OCI-M1 (cell line): ENCODE measurements around the gene ZBED4.
A peak's percentile ranks its signal among the peaks of the same experiment; 100 is the strongest.
"Not testable (repeated sequence)": the region's sequence is repeated elsewhere in the genome, so short reads cannot be mapped to it uniquely, and the experiment has no call there.

ENCODE experiments used
- DNase-seq: peaks from one replicate; lab custom pipeline; 2025; lab: John Stamatoyannopoulos, UW

ZBED4 gene, protein sequence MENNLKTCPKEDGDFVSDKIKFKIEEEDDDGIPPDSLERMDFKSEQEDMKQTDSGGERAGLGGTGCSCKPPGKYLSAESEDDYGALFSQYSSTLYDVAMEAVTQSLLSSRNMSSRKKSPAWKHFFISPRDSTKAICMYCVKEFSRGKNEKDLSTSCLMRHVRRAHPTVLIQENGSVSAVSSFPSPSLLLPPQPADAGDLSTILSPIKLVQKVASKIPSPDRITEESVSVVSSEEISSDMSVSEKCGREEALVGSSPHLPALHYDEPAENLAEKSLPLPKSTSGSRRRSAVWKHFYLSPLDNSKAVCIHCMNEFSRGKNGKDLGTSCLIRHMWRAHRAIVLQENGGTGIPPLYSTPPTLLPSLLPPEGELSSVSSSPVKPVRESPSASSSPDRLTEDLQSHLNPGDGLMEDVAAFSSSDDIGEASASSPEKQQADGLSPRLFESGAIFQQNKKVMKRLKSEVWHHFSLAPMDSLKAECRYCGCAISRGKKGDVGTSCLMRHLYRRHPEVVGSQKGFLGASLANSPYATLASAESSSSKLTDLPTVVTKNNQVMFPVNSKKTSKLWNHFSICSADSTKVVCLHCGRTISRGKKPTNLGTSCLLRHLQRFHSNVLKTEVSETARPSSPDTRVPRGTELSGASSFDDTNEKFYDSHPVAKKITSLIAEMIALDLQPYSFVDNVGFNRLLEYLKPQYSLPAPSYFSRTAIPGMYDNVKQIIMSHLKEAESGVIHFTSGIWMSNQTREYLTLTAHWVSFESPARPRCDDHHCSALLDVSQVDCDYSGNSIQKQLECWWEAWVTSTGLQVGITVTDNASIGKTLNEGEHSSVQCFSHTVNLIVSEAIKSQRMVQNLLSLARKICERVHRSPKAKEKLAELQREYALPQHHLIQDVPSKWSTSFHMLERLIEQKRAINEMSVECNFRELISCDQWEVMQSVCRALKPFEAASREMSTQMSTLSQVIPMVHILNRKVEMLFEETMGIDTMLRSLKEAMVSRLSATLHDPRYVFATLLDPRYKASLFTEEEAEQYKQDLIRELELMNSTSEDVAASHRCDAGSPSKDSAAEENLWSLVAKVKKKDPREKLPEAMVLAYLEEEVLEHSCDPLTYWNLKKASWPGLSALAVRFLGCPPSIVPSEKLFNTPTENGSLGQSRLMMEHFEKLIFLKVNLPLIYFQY

DNA sequence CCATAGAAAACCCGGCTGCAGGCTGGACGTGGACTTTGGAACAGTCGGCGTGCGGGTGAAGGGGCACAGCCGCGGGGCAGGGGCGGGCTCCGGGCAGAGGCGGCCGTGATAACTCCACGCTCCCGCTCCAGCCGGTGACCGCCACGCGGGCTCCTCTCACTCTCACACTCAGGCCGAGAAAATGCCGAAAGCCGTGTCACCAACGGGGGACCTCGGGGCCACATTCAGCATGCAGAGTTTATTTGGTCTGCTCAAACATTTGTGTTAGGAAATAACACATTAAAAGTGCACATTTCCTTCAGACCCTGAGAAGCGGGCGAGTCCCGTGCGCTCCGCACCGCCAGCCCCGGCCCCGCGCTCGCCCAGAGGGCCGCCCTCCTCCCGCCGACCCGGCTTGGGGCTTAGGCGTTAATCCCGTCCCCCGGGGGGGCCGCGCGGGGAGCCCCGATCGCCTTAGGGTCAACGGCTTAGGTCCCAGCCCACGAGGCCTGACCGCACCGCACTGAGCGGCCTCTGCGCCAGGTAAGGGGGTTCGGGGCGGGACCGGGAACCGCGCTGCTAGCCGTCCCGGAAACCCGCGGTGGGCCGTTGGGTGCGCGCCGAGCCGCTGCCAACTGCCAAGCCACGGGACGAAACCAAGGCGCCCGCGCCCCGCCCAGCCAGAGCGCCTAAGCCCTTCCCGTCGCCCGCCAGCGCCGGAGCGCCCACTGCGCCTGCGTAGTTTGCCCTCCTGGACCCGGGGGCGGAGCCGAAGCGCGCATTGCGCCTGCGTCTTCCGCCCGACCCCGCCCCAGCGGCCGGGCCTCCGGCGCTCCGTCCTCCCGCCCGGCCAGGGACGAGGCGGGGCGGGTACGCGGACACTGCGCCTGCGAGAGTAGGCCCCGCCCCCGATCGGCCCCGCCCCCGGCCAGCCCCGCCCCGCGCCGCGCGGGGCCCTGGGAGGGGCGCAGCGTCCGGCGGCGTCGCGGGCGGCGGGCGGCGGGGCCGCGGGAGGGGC is at the start of gene ZBED4:
TSS of gene ZBED4 (plus strand) at position 947 of the 997 bp plus-strand sequence. CDS start 29,819 bp downstream, outside the sequence.
- DNase-seq, result peak; percentile 98

DNA sequence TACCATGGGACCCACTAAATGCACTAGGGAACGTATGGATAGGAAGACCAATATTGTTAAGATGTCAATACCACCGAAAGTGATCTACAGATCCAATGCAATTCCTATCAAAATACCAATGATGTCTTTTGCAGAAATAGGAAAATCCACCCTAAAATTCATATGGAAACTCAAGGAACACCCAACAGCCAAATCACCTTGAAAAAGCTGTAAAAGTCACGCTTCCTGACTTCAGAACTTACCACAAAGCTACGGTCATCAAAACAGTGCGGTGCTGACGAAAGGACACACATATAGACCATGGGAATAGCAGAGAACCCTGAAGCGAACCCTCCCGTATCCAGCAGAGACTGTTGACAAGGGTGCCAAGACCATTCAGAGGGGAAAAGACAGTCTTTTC is 46.5 kb upstream of the ZBED4 start:
- DNase-seq, result no peak

DNA sequence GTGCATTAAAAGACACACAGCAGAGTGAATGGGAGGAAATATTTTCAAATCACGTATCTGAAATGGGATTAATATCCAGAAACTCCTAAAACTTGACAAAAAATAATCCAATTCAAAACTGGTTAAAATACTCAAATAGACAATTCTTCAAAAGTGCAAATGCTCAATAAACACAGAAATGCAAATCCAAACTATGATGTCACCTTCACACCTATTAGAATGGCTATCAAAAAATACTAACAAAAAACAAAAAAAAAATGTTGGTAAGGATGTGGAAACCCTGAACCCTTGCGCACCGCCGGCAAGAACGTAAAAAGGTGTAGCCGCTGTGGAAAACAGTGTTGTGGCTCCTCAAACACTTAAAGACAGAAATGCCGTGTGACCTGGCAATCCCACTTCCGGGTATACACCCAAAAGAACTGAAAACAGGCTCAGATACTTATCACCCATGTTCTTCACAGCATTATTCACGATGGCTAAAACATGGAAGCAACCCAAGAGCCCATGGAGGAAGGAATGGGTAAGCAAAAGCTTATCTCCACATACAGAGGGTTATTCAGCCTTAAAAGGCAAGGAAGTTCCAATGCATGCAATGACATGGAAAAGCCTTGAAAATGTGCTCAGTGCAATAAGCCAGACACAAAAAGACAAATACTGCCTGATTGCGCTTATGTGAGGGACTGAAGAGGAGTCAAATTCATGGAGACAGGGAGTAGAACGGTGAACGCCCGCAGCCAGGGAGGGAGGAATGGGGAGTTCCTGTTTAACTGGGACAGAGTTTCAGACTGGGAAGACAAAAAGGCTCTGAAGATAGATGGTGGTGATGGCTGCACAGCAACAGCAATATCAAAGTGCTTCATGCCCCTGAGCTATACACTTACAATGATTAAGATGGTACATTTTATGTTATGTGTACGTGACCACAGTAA is 45.6 kb upstream of the ZBED4 start:
- DNase-seq, result peak; percentile 91

DNA sequence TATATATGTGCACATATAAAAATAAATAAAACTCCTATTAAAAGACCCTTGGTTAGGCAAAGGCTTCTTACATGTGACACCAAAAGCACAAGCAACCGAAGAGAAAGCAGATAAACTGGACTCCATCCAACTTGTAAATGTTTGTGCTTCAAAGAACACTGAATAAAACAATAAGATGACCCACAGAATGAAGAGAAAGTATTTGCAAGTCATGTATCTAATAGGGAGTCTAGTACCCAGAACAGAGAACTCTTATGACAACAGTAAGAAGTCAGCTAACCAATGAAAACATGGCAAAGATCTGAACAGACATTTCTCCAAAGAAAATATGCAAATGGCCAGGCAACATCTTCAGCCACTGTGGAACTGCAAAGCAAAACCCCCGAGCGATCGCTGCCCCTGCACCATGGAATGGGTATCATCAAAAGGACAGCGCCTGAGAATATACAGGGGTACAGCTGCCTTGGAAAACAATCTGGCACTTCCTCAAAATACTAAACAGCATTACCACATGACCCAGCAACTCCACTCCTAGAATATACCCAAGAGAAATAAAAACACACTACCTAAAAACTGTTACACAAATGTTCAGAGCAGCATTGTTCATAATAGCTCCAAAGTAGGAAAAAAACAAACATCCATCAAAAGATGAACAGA is 43.2 kb upstream of the ZBED4 start:
- DNase-seq, result peak; percentile 4

DNA sequence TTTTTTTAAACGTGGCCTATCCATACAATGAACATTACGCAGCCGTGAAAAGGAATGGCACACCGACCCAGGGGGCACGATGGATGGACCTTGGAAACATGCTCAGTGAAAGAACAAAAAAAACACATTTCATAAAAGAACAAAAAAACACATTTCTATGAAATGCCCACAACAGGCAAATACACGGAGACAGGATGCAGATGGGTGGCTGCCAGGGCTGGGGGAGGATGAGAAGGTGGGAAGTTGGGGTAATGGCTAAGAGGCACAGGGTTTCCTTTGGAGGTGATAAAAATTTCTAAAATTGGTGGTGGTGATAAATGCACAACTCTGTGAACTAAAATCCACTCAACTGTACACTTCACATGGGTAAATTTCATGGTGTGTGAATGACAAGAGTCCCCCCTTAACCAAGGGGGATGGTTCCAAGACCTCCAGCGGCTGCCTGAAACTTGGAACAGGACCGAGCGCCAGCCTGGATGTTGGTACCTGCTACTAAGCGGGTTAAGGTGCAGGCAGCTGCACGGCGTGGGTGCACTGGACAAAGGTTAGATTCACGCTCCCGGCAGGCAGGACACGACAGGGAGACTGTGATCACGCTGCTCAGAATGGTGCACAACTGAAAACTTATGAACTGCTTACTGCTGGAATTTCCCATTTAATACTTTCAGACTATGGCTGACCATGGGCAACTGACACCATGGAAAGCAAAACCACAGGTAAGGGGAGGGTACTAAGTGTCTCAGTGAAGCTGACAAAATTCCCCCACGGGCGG is 42.4 kb upstream of the ZBED4 start:
- no peak for DNase-seq

DNA sequence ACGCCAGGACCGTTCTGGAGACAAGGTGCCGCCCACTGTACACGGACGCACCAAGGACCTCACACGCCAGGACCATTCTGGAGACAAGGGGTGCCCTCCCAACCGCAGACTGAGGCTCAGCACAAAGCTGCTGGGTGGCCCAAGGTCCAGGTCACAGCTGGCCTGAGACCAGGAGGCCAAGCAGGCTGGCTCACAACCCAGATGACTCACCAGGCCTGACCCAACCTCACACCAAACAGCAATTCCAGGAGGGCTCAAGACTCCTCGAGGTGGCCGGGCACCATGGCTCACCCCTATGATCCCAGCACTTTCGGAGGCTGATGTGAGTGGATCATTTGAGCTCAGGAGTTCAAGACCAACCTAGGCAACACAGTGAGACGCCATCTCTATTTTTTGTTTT is 40.8 kb upstream of the ZBED4 start:
- no peak for DNase-seq

DNA sequence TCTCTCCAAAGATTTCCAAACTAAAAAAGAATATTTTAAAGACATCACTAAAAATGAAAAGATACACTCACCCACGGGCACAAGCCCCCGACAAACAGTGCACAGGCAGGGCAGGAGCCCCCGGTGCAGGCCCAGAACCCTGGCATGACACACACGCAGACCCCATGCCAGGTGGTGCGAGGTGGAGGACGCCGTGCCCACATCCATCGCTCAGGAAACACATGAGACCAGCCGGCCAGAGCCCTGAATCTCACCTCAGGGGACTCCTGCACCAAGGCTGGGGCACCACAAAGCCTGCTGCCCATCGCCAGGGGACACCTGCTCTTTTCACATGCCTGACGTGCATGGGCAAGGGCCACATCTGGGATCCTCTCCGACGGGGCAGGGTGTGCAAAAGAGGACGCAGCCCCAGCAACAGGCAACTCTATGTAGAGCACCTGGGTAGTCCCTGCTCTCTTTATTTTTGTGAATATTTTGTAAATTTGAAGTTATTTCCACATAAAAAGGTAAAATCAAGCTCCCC is 39.4 kb upstream of the ZBED4 start:
- no peak for DNase-seq

DNA sequence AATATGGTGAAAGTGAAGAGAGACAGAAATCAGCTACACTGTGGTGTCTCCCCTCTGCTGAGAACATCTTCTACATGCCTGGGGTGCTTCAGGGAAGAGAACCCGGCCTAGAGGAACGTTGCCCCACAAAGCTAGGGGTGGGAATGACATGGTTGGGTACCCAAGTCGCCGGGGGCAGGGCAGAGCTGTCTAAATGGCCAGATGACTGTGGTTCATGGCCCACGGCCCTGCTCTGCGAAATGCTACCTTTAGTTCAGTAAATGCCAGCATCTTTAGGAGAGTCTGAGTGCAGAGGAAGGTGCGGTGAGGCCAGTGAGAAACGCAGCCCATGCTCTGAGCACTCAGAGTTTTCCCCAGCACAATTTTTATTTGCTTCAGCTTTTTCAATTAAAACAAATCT is 38.8 kb upstream of the ZBED4 start:
- no peak for DNase-seq

DNA sequence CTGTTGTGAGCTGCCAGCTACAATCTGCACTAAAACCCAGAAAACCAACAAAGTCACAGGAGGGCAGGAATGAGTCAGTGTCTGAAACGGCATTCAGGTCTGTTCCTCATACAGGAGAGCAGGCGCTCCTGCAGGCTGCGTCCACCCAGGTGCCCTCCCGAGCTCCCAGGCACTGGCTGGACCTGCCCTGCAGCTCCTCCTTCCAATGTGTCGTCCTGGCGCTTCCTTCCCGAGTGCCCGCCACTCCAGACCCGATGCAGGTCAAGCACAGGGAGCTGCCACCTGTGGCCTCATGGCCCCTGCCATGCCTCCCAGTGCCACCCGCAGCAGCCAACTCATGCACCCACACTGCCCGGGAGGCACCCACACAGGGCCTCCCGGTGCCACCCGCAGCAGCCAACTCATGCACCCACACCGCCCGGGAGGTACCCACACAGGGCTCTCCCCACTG is 38.0 kb upstream of the ZBED4 start:
- DNase-seq, result no peak

DNA sequence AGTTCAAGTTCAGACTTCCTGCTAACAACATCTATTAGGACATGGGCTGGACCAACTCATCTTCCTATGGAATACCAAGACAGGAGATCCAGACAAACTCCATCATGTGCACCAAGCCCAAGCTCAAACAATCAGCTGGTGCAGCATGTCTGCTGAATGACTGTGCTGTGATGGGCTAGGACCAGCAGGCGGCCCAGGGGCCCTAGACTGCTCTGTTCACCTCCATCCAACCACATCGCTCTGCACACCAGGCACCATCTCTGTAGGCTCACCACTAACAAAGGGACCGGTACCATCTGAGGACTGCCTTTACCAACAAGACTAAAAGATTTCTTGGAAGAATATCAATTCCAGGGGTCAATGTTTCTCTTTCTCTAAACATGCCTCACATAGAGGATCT is 36.3 kb upstream of the ZBED4 start:
- no peak for DNase-seq

DNA sequence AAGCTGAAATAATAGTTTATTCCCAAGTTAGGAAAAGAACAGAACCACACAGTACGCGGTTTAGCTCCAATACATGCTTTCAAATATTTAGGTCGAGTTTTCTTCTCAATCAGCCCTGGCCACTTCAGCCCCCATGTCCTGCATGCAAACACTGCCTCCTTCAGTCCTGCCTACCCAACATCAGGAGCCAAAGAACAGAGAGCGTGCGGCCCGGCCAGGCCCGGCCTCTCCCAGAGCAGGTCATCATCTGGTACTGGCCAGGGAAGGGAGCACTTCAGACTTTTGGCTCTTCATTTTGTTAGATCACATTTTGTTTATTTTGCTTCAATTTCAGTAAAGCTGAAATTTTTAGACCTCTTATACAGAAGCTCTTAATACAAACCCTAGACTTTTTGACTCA is 32.7 kb upstream of the ZBED4 start:
- no peak for DNase-seq

DNA sequence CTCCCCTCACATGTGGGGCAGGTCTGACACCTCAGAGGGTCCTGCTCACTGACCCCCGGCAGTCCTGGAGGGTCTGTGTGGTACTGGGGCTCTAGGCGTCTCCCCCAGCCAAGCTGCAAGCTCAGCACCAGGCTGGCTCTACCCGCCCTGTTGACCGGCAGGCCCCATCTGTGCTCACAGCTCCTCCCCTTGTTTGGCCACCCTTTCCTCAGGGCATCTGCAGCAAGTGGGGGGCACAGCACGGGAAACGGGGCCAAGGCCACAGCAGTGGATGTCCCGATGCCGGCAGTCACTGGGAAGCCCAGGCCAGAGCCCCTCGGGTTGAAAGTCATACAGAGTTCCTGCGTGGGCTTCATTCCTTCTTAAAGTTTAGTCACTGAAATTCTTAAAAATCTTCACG is 31.9 kb upstream of the ZBED4 start:
- not testable (repeated sequence) for DNase-seq

DNA sequence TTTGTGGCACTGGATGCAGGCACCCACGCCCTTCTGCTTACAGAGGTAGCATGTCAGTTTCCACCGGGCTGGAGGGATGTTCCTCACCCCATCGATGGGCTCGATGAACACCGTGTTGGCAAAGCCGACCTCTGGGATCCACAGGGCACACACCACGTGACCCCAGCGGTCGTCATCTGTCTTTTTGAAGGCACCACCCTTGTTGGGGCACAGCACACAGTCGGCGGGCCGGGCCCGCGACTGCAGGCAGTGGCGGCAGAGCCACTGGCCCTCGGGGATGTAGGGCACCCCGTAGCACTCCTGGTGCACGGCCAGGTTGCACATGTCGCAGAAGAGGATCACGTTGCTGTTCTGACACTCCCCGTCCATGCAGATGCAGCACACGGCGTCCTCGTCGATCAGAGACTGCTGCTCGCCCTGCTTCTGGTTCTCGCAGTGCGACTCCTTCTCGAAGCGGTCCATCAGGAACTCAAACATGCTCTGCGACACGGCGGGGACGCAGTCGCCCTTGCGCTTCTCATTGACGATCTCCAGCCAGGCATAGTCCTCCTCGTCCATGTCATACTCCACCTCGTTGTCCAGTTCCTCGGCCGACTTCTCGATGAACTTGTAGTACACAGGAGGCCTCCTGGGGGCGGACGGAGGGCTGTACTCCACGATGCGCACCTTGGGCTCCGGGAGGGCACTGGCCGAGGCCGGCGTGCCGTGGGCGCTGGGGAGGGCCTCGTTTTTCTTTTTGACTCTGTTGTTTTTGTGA is 30.2 kb upstream of the ZBED4 start:
- no peak for DNase-seq

DNA sequence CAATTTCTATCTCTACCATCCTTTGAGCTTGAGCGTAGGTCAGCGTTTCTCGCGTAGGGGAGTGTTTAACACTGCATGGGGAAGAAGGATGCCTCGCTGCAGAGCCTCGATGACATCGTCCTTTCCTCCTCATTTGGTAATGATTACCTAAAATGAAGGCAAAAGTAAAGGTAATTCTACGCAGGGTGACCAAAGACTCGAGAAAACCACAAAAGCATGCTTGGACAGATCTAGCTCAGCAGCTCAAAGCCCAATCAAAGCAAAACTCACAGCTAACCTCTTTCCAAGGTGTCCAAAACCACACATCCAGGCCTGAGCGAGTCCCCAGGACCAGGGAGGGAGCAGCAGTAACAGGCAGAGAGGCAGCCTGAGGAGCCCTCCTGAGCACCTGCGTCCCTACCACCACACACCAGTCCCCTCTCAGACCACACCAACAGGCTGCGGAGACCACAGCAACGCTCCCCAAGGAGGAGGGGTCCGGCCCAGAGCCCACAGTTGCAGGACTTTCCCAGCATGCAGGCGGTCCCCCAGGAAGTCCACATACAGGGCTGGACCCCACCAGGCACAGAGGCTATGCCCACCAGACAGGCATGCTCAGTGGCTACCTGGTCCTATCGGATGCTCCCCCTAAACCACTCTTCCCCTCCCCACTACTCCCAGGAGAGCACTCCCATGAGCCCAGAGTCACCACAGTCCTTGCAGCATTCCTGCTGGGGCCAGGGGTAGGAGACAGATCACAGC is 29.3 kb upstream of the ZBED4 start:
- DNase-seq, result no peak

DNA sequence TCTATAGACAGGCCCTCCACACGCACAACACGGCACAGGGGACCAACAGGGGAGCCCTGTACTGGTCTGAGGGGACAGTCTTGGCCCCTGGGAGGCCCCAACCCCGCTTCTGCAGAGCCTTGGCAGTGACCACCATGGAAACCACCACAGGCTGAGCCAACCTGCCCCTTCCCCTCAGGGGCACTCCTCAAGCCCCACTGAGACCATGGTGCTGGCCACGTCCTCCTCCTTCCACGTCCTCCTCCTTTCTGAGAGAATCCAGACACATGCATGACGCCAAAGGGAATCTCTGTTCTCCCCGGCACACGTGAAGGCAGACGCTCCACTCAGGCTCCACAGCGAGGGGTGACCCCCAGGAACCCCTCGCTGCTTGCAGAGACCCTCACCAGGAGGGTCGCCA is 28.7 kb upstream of the ZBED4 start:
- no peak for DNase-seq

DNA sequence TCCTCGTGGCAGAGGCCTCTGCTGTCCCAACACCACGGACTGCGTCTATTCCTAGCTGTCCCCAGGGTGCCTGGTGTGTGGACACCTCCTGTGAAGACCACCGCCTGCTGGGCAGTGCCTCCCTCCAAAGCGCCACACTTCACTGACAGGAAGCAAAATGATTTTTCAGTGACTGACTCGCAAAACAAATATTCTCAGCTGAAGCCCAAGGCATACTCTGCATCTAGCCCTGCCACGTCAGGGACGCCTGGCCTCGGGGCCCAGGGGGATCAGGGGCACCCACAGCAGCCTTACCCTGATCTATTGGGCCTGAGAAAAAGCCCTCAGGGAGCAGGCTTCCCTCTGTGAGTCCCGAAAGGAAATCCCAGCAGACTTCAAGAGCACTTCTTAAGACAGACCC is 28.2 kb upstream of the ZBED4 start:
- no peak for DNase-seq
